ENCODE measurements around the gene KCNQ1.

The KCNQ1 gene

DNA sequence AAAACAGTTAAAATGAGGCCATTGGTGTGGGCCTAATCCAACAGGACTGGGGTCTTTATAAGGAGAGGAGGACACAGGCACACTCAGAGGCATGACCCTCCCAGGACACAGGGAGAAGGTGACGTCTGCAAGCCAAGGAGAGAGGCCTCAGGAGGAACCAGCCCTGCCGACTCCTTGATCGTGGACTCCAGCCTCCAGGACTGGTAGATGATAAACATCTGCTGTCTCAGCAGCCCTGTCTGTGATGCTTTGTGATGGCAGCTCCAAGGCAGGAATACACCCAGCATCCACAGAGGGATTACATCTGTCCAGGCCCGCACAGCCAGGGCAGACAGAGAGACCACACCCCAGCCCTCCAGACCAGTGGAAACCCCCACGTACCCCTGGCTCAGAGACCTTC is 422.3 kb downstream of the KCNQ1 start:
- Histone ChIP-seq H3K23ac (ENCODE audit: low read length in 2 of 2) (no peak overlapping the region), H3K4me1 (ENCODE audit: control insufficient read depth, insufficient read depth, low read depth, low read length) (peaks cover 20% of the 10 kb centered on the region), H4K91ac (ENCODE audit: low read length) (no peak overlapping the region), H3K9me3 (ENCODE audit: control insufficient read depth, low read length) (peaks cover 8% of the 10 kb centered on the region), H3K4ac (ENCODE audit: low read depth in 1 of 2, low read length in 2 of 2) (no peak overlapping the region), H3K4me2 (ENCODE audit: low read length, poor library complexity, severe bottlenecking) (no peak overlapping the region), H4K8ac (ENCODE audit: low read length) (no peak overlapping the region), H2BK12ac (ENCODE audit: low read length in 2 of 2) (no peak overlapping the region), H3K18ac (ENCODE audit: low read depth in 1 of 2, low read length in 2 of 2) (no peak overlapping the region), H3K79me1 (replicated peaks; ENCODE audit: low read length, poor library complexity, severe bottlenecking) (no peaks in the 10 kb centered on the region), H3K9ac (ENCODE audit: low read length) (no peak overlapping the region), H2BK120ac (ENCODE audit: low read depth, low read length) (no peak overlapping the region), H2AK5ac (ENCODE audit: low read length, severe bottlenecking) (no peak overlapping the region), H2AFZ (ENCODE audit: low read depth, low read length) (no peak overlapping the region), H3K4me3 (ENCODE audit: insufficient read depth in 1 of 2, low read depth in 1 of 2, low read length in 2 of 2) (peak overlapping the region in 1 of 2 experiments; percentile 5), H3K27me3 (ENCODE audit: control insufficient read depth in 1 of 2, insufficient read depth in 1 of 2, low read length in 2 of 2) (peaks cover 22 to 70% of the 10 kb centered on the region in 2 experiments), H2BK5ac (ENCODE audit: low read depth, low read length, poor library complexity, severe bottlenecking) (no peak overlapping the region), H3K27ac (ENCODE audit: low read length, poor library complexity, severe bottlenecking) (no peak overlapping the region), H3K14ac (ENCODE audit: low read length in 2 of 2) (no peak overlapping the region), H3K36me3 (ENCODE audit: control insufficient read depth in 1 of 2, insufficient read depth in 2 of 2, low read depth in 1 of 2, low read length in 2 of 2) (no peaks in the 10 kb centered on the region), H2BK15ac (ENCODE audit: low read depth, poor library complexity, severe bottlenecking) (no peak overlapping the region)
- 85% methylated on average over 5 of the region's 5 CpGs for WGBS
- no peak for DNase-seq

- Histone ChIP-seq H3K18ac (ENCODE audit: low read depth in 1 of 2, low read length in 2 of 2) (no peak overlapping the region), H2BK5ac (ENCODE audit: low read depth, low read length, poor library complexity, severe bottlenecking) (no peak overlapping the region), H3K4me2 (ENCODE audit: low read length, poor library complexity, severe bottlenecking) (no peak overlapping the region), H2BK120ac (ENCODE audit: low read depth, low read length) (no peak overlapping the region), H3K27ac (ENCODE audit: low read length, poor library complexity, severe bottlenecking) (no peak overlapping the region), H2AFZ (ENCODE audit: low read depth, low read length) (no peak overlapping the region), H2BK12ac (ENCODE audit: low read length in 2 of 2) (no peak overlapping the region), H3K23ac (ENCODE audit: low read length in 2 of 2) (no peak overlapping the region), H4K8ac (ENCODE audit: low read length) (no peak overlapping the region), H3K4ac (ENCODE audit: low read depth in 1 of 2, low read length in 2 of 2) (no peak overlapping the region), H3K36me3 (ENCODE audit: control insufficient read depth in 1 of 2, insufficient read depth in 2 of 2, low read depth in 1 of 2, low read length in 2 of 2) (no peaks in the 10 kb centered on the region), H3K4me3 (ENCODE audit: insufficient read depth in 1 of 2, low read depth in 1 of 2, low read length in 2 of 2) (peak overlapping the region in 1 of 2 experiments; percentile 54), H3K79me1 (replicated peaks; ENCODE audit: low read length, poor library complexity, severe bottlenecking) (no peaks in the 10 kb centered on the region), H3K9ac (ENCODE audit: low read length) (no peak overlapping the region), H3K9me3 (ENCODE audit: control insufficient read depth, low read length) (peaks cover 8% of the 10 kb centered on the region), H2BK15ac (ENCODE audit: low read depth, poor library complexity, severe bottlenecking) (no peak overlapping the region), H4K91ac (ENCODE audit: low read length) (no peak overlapping the region), H3K14ac (ENCODE audit: low read length in 2 of 2) (no peak overlapping the region), H3K4me1 (ENCODE audit: control insufficient read depth, insufficient read depth, low read depth, low read length) (peaks cover 13% of the 10 kb centered on the region), H2AK5ac (ENCODE audit: low read length, severe bottlenecking) (no peak overlapping the region), H3K27me3 (ENCODE audit: control insufficient read depth in 1 of 2, insufficient read depth in 1 of 2, low read length in 2 of 2) (peaks cover 22 to 73% of the 10 kb centered on the region in 2 experiments)
- no peak for DNase-seq
- WGBS: 68% methylated on average over 20 of the region's 25 CpGs
Measured at GRCh38 chr11:2867722-2868505, 423.1 kb downstream of the KCNQ1 start.

- H3K9me3 ChIP-seq (ENCODE audit: control insufficient read depth, low read length): peaks cover 8% of the 10 kb centered on the region
- H3K18ac ChIP-seq (ENCODE audit: low read depth in 1 of 2, low read length in 2 of 2): no peak overlapping the region
- no peak overlapping the region for H2BK12ac ChIP-seq (ENCODE audit: low read length in 2 of 2)
- no peak overlapping the region for H3K27ac ChIP-seq (ENCODE audit: low read length, poor library complexity, severe bottlenecking)
- no peak overlapping the region for H3K9ac ChIP-seq (ENCODE audit: low read length)
- H2BK5ac ChIP-seq (ENCODE audit: low read depth, low read length, poor library complexity, severe bottlenecking): no peak overlapping the region
- no peak overlapping the region for H2BK120ac ChIP-seq (ENCODE audit: low read depth, low read length)
- no peak overlapping the region for H2AK5ac ChIP-seq (ENCODE audit: low read length, severe bottlenecking)
- peaks cover 22 to 66% of the 10 kb centered on the region in 2 experiments for H3K27me3 ChIP-seq (ENCODE audit: control insufficient read depth in 1 of 2, insufficient read depth in 1 of 2, low read length in 2 of 2)
- H4K91ac ChIP-seq (ENCODE audit: low read length): no peak overlapping the region
- no peak for DNase-seq
- H3K36me3 ChIP-seq (ENCODE audit: control insufficient read depth in 1 of 2, insufficient read depth in 2 of 2, low read depth in 1 of 2, low read length in 2 of 2): no peaks in the 10 kb centered on the region
- no peak overlapping the region for H3K14ac ChIP-seq (ENCODE audit: low read length in 2 of 2)
- no peak overlapping the region for H2BK15ac ChIP-seq (ENCODE audit: low read depth, poor library complexity, severe bottlenecking)
- H3K4me2 ChIP-seq (ENCODE audit: low read length, poor library complexity, severe bottlenecking): peak overlapping the region; percentile 6
- H3K4me1 ChIP-seq (ENCODE audit: control insufficient read depth, insufficient read depth, low read depth, low read length): peaks cover 11% of the 10 kb centered on the region
- no peak overlapping the region for H4K8ac ChIP-seq (ENCODE audit: low read length)
- no peaks in the 10 kb centered on the region for H3K79me1 ChIP-seq (replicated peaks; ENCODE audit: low read length, poor library complexity, severe bottlenecking)
- H2AFZ ChIP-seq (ENCODE audit: low read depth, low read length): no peak overlapping the region
- H3K4me3 ChIP-seq (ENCODE audit: insufficient read depth in 1 of 2, low read depth in 1 of 2, low read length in 2 of 2): peak overlapping the region in 1 of 2 experiments; percentile 54
- H3K23ac ChIP-seq (ENCODE audit: low read length in 2 of 2): no peak overlapping the region
- no peak overlapping the region for H3K4ac ChIP-seq (ENCODE audit: low read depth in 1 of 2, low read length in 2 of 2)
- WGBS: 36% methylated on average over 16 of the region's 16 CpGs
Measured at GRCh38 chr11:2868506-2869133, 423.8 kb downstream of the KCNQ1 start.

GRCh38 chr11:2869134-2869526 is 424.3 kb downstream of the KCNQ1 start:
- 27% methylated on average over 37 of the region's 37 CpGs for WGBS
- Histone ChIP-seq H3K27me3 (ENCODE audit: control insufficient read depth in 1 of 2, insufficient read depth in 1 of 2, low read length in 2 of 2) (peaks cover 22 to 65% of the 10 kb centered on the region in 2 experiments), H3K4me3 (ENCODE audit: insufficient read depth in 1 of 2, low read depth in 1 of 2, low read length in 2 of 2) (peak overlapping the region in 1 of 2 experiments; percentile 39), H3K18ac (ENCODE audit: low read depth in 1 of 2, low read length in 2 of 2) (no peak overlapping the region), H3K23ac (ENCODE audit: low read length in 2 of 2) (peak overlapping the region in 1 of 2 experiments; percentile 10), H3K14ac (ENCODE audit: low read length in 2 of 2) (no peak overlapping the region), H3K79me1 (replicated peaks; ENCODE audit: low read length, poor library complexity, severe bottlenecking) (no peaks in the 10 kb centered on the region), H2BK15ac (ENCODE audit: low read depth, poor library complexity, severe bottlenecking) (no peak overlapping the region), H4K8ac (ENCODE audit: low read length) (no peak overlapping the region), H2BK5ac (ENCODE audit: low read depth, low read length, poor library complexity, severe bottlenecking) (no peak overlapping the region), H2BK120ac (ENCODE audit: low read depth, low read length) (no peak overlapping the region), H3K4me1 (ENCODE audit: control insufficient read depth, insufficient read depth, low read depth, low read length) (peaks cover 11% of the 10 kb centered on the region), H3K4ac (ENCODE audit: low read depth in 1 of 2, low read length in 2 of 2) (no peak overlapping the region), H3K9me3 (ENCODE audit: control insufficient read depth, low read length) (peaks cover 8% of the 10 kb centered on the region), H2BK12ac (ENCODE audit: low read length in 2 of 2) (no peak overlapping the region), H4K91ac (ENCODE audit: low read length) (no peak overlapping the region), H3K9ac (ENCODE audit: low read length) (no peak overlapping the region), H3K4me2 (ENCODE audit: low read length, poor library complexity, severe bottlenecking) (no peak overlapping the region), H3K27ac (ENCODE audit: low read length, poor library complexity, severe bottlenecking) (no peak overlapping the region), H3K36me3 (ENCODE audit: control insufficient read depth in 1 of 2, insufficient read depth in 2 of 2, low read depth in 1 of 2, low read length in 2 of 2) (no peaks in the 10 kb centered on the region), H2AK5ac (ENCODE audit: low read length, severe bottlenecking) (no peak overlapping the region), H2AFZ (ENCODE audit: low read depth, low read length) (no peak overlapping the region)
- DNase-seq: no peak

Measured in mesenchymal stem cell (in vitro differentiated cells and primary cell).